GM18858 (cell line): ENCODE measurements around the gene CAMTA1.

Source experiments
- ATAC-seq: cut with Tn5 transposase; IDR thresholded peaks from one replicate; pipeline ENCODE4 v1.9.1; 2021; ENCODE audit not compliant: unreplicated experiment

Gene CAMTA1

DNA sequence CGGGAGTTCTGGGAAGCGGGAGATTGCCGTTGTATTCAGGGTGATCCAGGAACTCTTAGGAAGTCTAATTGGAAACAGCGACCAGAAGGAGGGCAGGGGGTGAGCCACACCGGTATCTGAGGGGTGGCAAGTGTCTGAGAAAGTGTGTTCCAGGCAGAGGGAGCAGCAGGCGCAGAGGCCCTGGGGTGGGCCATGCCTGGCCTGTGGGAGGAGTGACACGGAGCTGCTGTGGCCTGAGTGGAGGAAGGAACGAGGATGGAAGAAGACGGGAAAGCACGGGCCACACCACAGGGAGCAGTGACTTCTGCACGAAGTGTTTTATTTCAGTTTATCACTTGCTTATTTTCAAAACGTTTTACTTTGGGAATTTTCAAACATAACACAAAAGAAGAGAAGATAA is 1010.2 kb downstream of the CAMTA1 start:
- no peak for ATAC-seq

- no peak for ATAC-seq
These were observed 1020.2 kb downstream of the CAMTA1 start for GRCh38 chr1:7805460-7805859.

DNA sequence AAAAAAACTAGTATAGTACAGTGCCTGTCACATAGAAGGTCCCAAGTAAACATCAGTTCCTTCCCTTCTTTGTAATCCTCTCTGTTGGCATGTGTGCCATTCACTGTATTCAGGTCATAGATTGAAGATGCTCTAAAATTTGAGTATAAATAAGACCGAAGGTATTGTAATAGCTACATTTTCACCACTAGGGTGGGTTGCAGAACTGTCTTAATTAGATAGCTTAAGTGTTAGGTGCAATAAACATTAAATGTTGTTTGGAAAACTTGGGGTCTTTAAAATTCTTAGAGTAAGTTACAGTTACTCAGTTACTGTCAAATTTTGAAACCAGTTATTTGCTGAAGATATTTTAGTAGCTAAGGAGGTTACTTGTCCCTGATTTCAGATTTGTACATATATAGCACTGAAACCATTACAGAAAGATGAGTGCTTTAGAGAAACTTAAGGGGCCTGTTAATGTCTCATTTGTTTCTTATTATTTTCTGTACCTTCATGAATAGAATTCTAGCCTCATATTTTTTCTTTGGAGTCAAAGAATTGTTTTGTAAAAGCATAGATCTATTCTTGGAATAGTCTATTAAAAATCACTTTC is 1023.1 kb downstream of the CAMTA1 start:
- ATAC-seq, result no peak

- ATAC-seq, result no peak
These were observed 1024.5 kb downstream of the CAMTA1 start for GRCh38 chr1:7809742-7810141.

GRCh38 chr1:7810395-7810794 is 1025.1 kb downstream of the CAMTA1 start:
- no peak for ATAC-seq

- no peak for ATAC-seq
These were observed 1026.2 kb downstream of the CAMTA1 start for GRCh38 chr1:7811476-7811875.

- no peak for ATAC-seq
These were observed 1028.6 kb downstream of the CAMTA1 start for GRCh38 chr1:7813677-7814373.
